Gastrocnemius medialis (tissue), 4 donors: Measurements from ENCODE around the gene HEBP2. TPM values are rescaled to one million over a fixed set of nuclear protein-coding genes. Genes with fewer than 3 reads are reported as not detected.

Source experiments
- ATAC-seq, 2 donors: fragments of 150-250 bp; one replicate each; pipeline ENCODE4 v1.9.1; 2016
- DNase-seq, 2 donors: peaks; one replicate each; pipeline ENCODE4 v3.0.0-alpha.2; 2019
- H3K27ac ChIP-seq, 4 donors: fragments of 200-600 bp; sonication (generic); 1 replicate in 1 of 4; 2 replicates in 3 of 4; pipeline ENCODE4 v1.5.1; 2016 to 2018; ENCODE audit warnings: mild to moderate bottlenecking in 2 of 4, moderate library complexity in 1 of 4
- H3K27me3 ChIP-seq, 3 donors: fragments of 200-600 bp; sonication (generic) in 2 of 3; 1 replicate in 1 of 3; 2 replicates in 2 of 3; pipeline versions ENCODE4 v1.5.1 to v1.6.0; 2016 to 2019; ENCODE audit warnings: mild to moderate bottlenecking in 1 of 3, moderate library complexity in 1 of 3
- H3K36me3 ChIP-seq, 2 donors: fragments of 200-600 bp; sonication (generic) in 1 of 2; one replicate each; pipeline ENCODE4 v1.5.1; 2017 to 2018
- H3K4me1 ChIP-seq, 2 donors: fragments of 200-600 bp; sonication (generic) in 1 of 2; one replicate each; pipeline ENCODE4 v1.5.1; 2016 to 2017; ENCODE audit warnings: mild to moderate bottlenecking in 2 of 2
- H3K4me3 ChIP-seq, 4 donors: fragments of 200-600 bp; sonication (generic) in 3 of 4; 1 replicate in 1 of 4; 2 replicates in 3 of 4; pipeline ENCODE4 v1.5.1; 2016 to 2019; ENCODE audit warnings: mild to moderate bottlenecking in 2 of 4
- H3K9me3 ChIP-seq, 3 donors: fragments of 200-600 bp; sonication (generic) in 2 of 3; 1 replicate in 1 of 3; 2 replicates in 2 of 3; pipeline ENCODE4 v1.5.1; 2016 to 2019
- CTCF ChIP-seq, 5 experiments: fragments of 450-650 bp in 3 of 5; fragments of 200-600 bp in 2 of 5; sonication (generic) in 2 of 5; IDR thresholded peaks in 4 of 5; conservative IDR thresholded peaks in 1 of 5; 1 replicate in 4 of 5; 2 replicates in 1 of 5; pipeline ENCODE4 v1.5.1; 2016 to 2019; ENCODE audit warnings: antibody characterized with exemption in 5 of 5, mild to moderate bottlenecking in 3 of 5, moderate library complexity in 3 of 5
- POLR2A ChIP-seq, 2 donors: fragments of 450-650 bp; IDR thresholded peaks; one replicate each; pipeline ENCODE4 v1.6.1; 2017; ENCODE audit warnings: antibody characterized with exemption in 2 of 2, mild to moderate bottlenecking in 2 of 2, moderate library complexity in 2 of 2
- in situ Hi-C, 4 donors: fragments of 200-750 bp; cut with MboI; loops; one replicate each; pipeline versions ENCODE4 v1.15.0 to v1.8.0; 2017; ENCODE audit warnings: low sequenced_read_pairs in 4 of 4
- intact Hi-C: fragments of 100-400 bp; cut with DNase I; formaldehyde crosslinking; loops from one replicate; pipeline ENCODE4 v1.15.1; 2023; ENCODE audit warnings: low total_unique reads
- total RNA-seq, 4 donors: library from RNA; depleted of rRNA; stranded (reverse); fragments of >200 nt; gene quantifications; one replicate each; pipeline versions ENCODE4 v1.1.0 to v1.2.3, GENCODE V29; 2016

HEBP2 gene
- total RNA-seq, 4 donors from 2014 or later = 60.3 to 81.5 (median 74.8) TPM

DNA sequence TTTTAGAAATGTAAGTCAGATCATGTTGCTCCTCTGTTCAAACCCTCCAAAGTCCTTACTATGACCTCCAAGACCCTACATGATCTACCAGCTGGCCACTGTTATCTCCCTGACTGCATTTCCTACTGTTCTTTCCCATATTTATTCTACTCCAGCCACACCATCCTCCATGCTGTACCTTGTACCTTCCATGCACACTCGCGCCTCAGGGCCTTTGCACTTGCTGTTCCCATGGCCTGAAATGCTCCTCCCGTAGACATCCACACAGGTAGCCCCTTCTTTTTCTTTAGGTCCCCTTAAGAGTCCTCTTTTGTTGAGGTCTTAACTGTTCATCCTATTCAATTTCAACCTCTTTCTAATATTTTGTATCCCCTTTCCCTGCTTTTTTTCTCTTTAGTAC lies 47.0 kb downstream of the HEBP2 start:
- intact Hi-C loops (no loop called here), in situ Hi-C loops (no loop called here)
- no peaks in the 10 kb centered on the region for H3K36me3 ChIP-seq
- H3K27me3 ChIP-seq = no peaks in the 10 kb centered on the region
- H3K4me3 ChIP-seq = no peak overlapping the region
- H3K27ac ChIP-seq = no peak overlapping the region
- H3K4me1 ChIP-seq = no peaks in the 10 kb centered on the region
- no peaks in the 10 kb centered on the region for H3K9me3 ChIP-seq
- ATAC-seq (no peak), DNase-seq (no peak)
- TF ChIP-seq CTCF (IDR thresholded peaks at IDR 0.05 in 4 of 5, conservative IDR thresholded peaks at IDR 0.05 in 1 of 5) = no peak
- TF ChIP-seq POLR2A (IDR thresholded peaks at IDR 0.05) = no peak

DNA sequence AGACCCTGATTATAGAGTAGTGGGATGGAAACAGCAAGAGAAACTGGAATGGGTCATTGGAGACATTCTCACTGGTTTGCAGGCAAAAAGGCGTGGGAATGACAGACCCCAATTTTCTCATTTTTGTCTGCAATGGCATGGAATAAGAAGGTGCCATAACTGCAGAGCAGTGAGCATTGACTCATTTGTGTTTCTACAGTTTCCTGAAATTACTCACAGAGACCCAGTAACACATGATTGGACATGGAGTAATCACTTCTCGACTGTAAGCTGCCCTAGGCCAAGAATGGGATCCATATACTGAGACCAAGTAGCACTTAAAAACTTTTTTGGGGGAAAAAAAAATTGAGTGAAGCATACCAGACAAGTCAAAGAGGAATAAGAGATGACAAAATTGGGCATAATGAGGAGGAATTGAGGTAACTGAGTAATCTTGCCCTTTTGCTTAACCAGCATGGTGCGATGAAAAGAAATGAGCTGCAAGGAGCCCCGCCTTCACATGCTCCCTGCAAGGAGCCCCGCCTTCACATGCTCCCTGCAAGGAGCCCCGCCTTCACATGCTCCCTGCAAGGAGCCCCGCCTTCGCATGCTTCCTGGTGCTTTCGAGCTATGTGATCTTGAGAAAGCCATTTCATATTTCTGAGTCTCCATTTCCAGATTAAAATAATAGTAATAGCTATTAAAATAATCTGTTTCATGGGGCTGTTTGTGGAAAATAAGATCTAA lies 51.1 kb downstream of the HEBP2 start:
- Histone ChIP-seq H3K4me1 (no peaks in the 10 kb centered on the region), H3K36me3 (no peaks in the 10 kb centered on the region), H3K27me3 (no peaks in the 10 kb centered on the region), H3K27ac (no peak overlapping the region), H3K9me3 (no peaks in the 10 kb centered on the region), H3K4me3 (no peak overlapping the region)
- intact Hi-C loops = no loop called here
- ATAC-seq (no peak), DNase-seq (no peak)
- in situ Hi-C loops = no loop called here
- no peak for TF ChIP-seq POLR2A (IDR thresholded peaks at IDR 0.05)
- TF ChIP-seq CTCF (IDR thresholded peaks at IDR 0.05 in 4 of 5, conservative IDR thresholded peaks at IDR 0.05 in 1 of 5) = no peak

DNA sequence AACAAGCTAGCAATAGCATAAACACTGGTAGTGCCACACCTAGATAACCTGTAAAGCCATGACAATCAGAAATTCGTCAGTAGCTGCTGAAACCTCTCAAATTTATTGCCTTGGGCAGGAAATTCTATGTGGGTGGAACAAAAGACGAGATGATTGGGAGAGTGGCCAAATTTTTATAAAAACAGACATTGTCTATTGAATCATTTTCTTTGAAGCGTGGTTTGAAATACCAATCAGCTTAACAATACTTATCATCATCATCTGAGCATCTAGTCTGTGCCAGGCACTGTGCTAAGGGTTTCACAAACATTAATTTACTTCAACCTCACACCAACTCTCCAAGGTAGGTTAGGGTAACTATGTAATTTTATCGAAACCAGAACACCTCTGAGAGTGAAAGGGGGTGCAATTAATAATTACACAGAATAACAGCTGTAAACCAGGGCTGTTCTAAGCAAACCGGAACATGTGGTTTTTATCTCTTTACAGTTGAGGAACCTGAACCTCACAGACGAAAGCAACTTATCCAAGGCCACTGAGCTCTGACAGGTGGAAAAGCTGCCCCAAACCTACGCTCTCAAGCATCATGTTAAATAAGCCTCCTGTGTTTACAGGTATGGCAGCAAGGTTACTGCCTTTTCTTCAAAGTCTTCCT lies 51.9 kb downstream of the HEBP2 start:
- Histone ChIP-seq H3K27me3 (no peaks in the 10 kb centered on the region), H3K27ac (no peak overlapping the region), H3K4me1 (no peaks in the 10 kb centered on the region), H3K4me3 (no peak overlapping the region), H3K36me3 (no peaks in the 10 kb centered on the region), H3K9me3 (no peaks in the 10 kb centered on the region)
- intact Hi-C loops = no loop called here
- TF ChIP-seq CTCF (IDR thresholded peaks at IDR 0.05 in 4 of 5, conservative IDR thresholded peaks at IDR 0.05 in 1 of 5) = no peak
- no peak for TF ChIP-seq POLR2A (IDR thresholded peaks at IDR 0.05)
- ATAC-seq (no peak), DNase-seq (no peak)
- in situ Hi-C loops = no loop called here

GRCh38 chr6:138456401-138456790 lies 52.4 kb downstream of the HEBP2 start:
- in situ Hi-C loops = no loop called here
- ATAC-seq = no peak
- H3K36me3 ChIP-seq = no peaks in the 10 kb centered on the region
- intact Hi-C loops = no loop called here
- no peak overlapping the region for H3K27ac ChIP-seq
- DNase-seq = no peak
- TF ChIP-seq CTCF (IDR thresholded peaks at IDR 0.05 in 4 of 5, conservative IDR thresholded peaks at IDR 0.05 in 1 of 5) (no peak), POLR2A (IDR thresholded peaks at IDR 0.05) (no peak)
- H3K27me3 ChIP-seq = no peaks in the 10 kb centered on the region
- no peaks in the 10 kb centered on the region for H3K4me1 ChIP-seq
- no peak overlapping the region for H3K4me3 ChIP-seq
- no peaks in the 10 kb centered on the region for H3K9me3 ChIP-seq
